Measurements from ENCODE around the gene ACTMAP. TPM values are rescaled to one million over a fixed set of nuclear protein-coding genes. Genes with fewer than 3 reads are reported as not detected.
A peak's percentile ranks its signal among the peaks of the same experiment; 100 is the strongest.

The ACTMAP gene
- total RNA-seq, 6 experiments from 2014 or later = 2.9 to 11.2 (median 4.4) TPM

GRCh38 chr19:40797963-40798682 lies 47.8 kb upstream of the ACTMAP start:
- ATAC-seq (peak; percentile 59 to 76 (median 72)), DNase-seq (peak; percentile 87 to 95 (median 93))
- Histone ChIP-seq H3K27ac (peak overlapping the region; percentile 67 to 77 (median 77)), H3K4me3 (peak overlapping the region; percentile 34 to 93 (median 51)), H3K4me1 (peaks cover 0 to 31% (median 11%) of the 10 kb centered on the region in 4 donors), H3K27me3 (no peaks in the 10 kb centered on the region), H3K36me3 (peaks cover 0 to 7% (median 0%) of the 10 kb centered on the region in 4 donors), H3K9me3 (no peaks in the 10 kb centered on the region)
- intact Hi-C loops (cut with DNase I) = no loop called here
- WGBS (ENCODE audit: insufficient coverage, low coverage, low lambda C conversion rate, missing lambda C conversion rate) = 13% methylated on average over 22 of the region's 28 CpGs
- TF ChIP-seq CTCF (IDR thresholded peaks at IDR 0.05) (peak; percentile 21 to 35 (median 29)), POLR2A (IDR thresholded peaks at IDR 0.05) (peak; percentile 67)

- Histone ChIP-seq H3K4me1 (peaks cover 0 to 28% (median 7%) of the 10 kb centered on the region in 4 donors), H3K4me3 (no peak overlapping the region), H3K36me3 (peaks cover 0 to 7% (median 0%) of the 10 kb centered on the region in 4 donors), H3K27me3 (no peaks in the 10 kb centered on the region), H3K9me3 (no peaks in the 10 kb centered on the region), H3K27ac (peak overlapping the region; percentile 67 to 77 (median 77))
- ATAC-seq (no peak), DNase-seq (no peak)
- WGBS (ENCODE audit: insufficient coverage, low coverage, low lambda C conversion rate, missing lambda C conversion rate) = 91% methylated on average over 13 of the region's 14 CpGs
- no peak for TF ChIP-seq CTCF (IDR thresholded peaks at IDR 0.05)
- no peak for TF ChIP-seq POLR2A (IDR thresholded peaks at IDR 0.05)
- intact Hi-C loops (cut with DNase I) = no loop called here
These were observed 47.1 kb upstream of the ACTMAP start for GRCh38 chr19:40797166-40797962.

- Histone ChIP-seq H3K9me3 (no peaks in the 10 kb centered on the region), H3K4me3 (no peak overlapping the region), H3K36me3 (no peaks in the 10 kb centered on the region), H3K27ac (peak overlapping the region in 1 of 3 donors; percentile 33), H3K27me3 (no peaks in the 10 kb centered on the region), H3K4me1 (peaks cover 0 to 25% (median 4%) of the 10 kb centered on the region in 4 donors)
- DNase-seq = no peak
- TF ChIP-seq POLR2A (IDR thresholded peaks at IDR 0.05) (no peak), CTCF (IDR thresholded peaks at IDR 0.05) (no peak)
- ATAC-seq = no peak
- 80% methylated on average over 1 of the region's 3 CpGs for WGBS (ENCODE audit: insufficient coverage, low coverage, low lambda C conversion rate, missing lambda C conversion rate)
- intact Hi-C loops (cut with DNase I) = no loop called here
These were observed 41.7 kb upstream of the ACTMAP start for GRCh38 chr19:40791996-40792395.

GRCh38 chr19:40791349-40791748 lies 41.1 kb upstream of the ACTMAP start:
- TF ChIP-seq CTCF (IDR thresholded peaks at IDR 0.05) (no peak), POLR2A (IDR thresholded peaks at IDR 0.05) (no peak)
- WGBS (ENCODE audit: insufficient coverage, low coverage, low lambda C conversion rate, missing lambda C conversion rate) = 79% methylated on average over 6 of the region's 7 CpGs
- DNase-seq (no peak), ATAC-seq (no peak)
- Histone ChIP-seq H3K27me3 (no peaks in the 10 kb centered on the region), H3K27ac (no peak overlapping the region), H3K4me3 (no peak overlapping the region), H3K4me1 (peaks cover 0 to 25% (median 4%) of the 10 kb centered on the region in 4 donors), H3K9me3 (no peaks in the 10 kb centered on the region), H3K36me3 (no peaks in the 10 kb centered on the region)
- intact Hi-C loops (cut with DNase I) = no loop called here
